Psoas muscle (tissue), 8 donors: Measurements from ENCODE around the gene TCTN1. TPM values are rescaled to one million over a fixed set of nuclear protein-coding genes. Genes with fewer than 3 reads are reported as not detected.

Source experiments
- ATAC-seq, 4 donors: fragments of 200-7000 bp; cut with Tn5 transposase; one replicate each; pipeline ENCODE4 v1.9.1; 2020; ENCODE audit warnings: moderate library complexity in 3 of 4, mild to moderate bottlenecking in 2 of 4
- DNase-seq, 2 donors: peaks; one replicate each; pipeline ENCODE4 v3.0.0-alpha.2; 2020
- H3K27ac ChIP-seq: fragments of 200-600 bp; one replicate; pipeline ENCODE4 v1.8.0; 2022
- H3K27me3 ChIP-seq, 3 donors: fragments of 200-600 bp in 1 of 3; one replicate each; pipeline versions ENCODE4 v1.6.1 to v1.8.0; 2013 to 2022; ENCODE audit warnings: low read length in 2 of 3, mild to moderate bottlenecking in 2 of 3, moderate library complexity in 1 of 3; ENCODE audit not compliant: insufficient read depth in 3 of 3
- H3K36me3 ChIP-seq, 2 donors: fragments of 200-600 bp in 1 of 2; one replicate each; pipeline versions ENCODE4 v1.6.1 to v1.8.0; 2013 to 2022; ENCODE audit warnings: low read depth in 1 of 2, mild to moderate bottlenecking in 1 of 2, moderate library complexity in 1 of 2; ENCODE audit not compliant: insufficient read depth in 1 of 2
- H3K4me1 ChIP-seq: fragments of 200-600 bp; one replicate; pipeline ENCODE4 v1.8.0; 2022
- H3K4me3 ChIP-seq: fragments of 200-600 bp; one replicate; pipeline ENCODE4 v1.8.0; 2022; ENCODE audit warnings: mild to moderate bottlenecking
- H3K9me3 ChIP-seq: fragments of 200-600 bp; one replicate; pipeline ENCODE4 v1.8.0; 2022
- CTCF ChIP-seq: fragments of 200-600 bp; IDR thresholded peaks from one replicate; pipeline ENCODE4 v1.8.0; 2022; ENCODE audit warnings: antibody characterized with exemption
- WGBS, 3 donors: extraction: QIAGEN DNeasy Blood & Tissue Kit; methylation state at CpG; one replicate each; pipeline versions ENCODE4 v1.1.6 to v1.1.7; 2013; 5-methylcytosine and 5-hydroxymethylcytosine counted together
- intact Hi-C, 2 donors: fragments of 100-400 bp; cut with DNase I; formaldehyde crosslinking; loops; one replicate each; pipeline versions ENCODE4 v1.11.0 to v1.14.2; 2022
- polyA plus RNA-seq, 3 donors: library from polyadenylated mRNA; stranded (reverse); fragments of 200-250 nt; gene quantifications; one replicate each; pipeline ENCODE4 v1.2.3, GENCODE V29; 2013
- total RNA-seq, 4 donors: library from RNA; stranded (reverse); fragmentation: NEBNext Ultra II Directional in 2 of 4; extraction: Animal tissue kit (Norgen Biotek cat#: 25700) in 2 of 4; gene quantifications; one replicate each; pipeline versions ENCODE4 v1.2.1 to v1.2.4, GENCODE V29; 2021 to 2023
- donor health status: healthy with polysubstance abuse.
- donor health status: DM: no; HTN: no; CAD: no; lungs with moderate emphysema.
- donor health status: Bipolar disorder and iron deficiency.
- donor health status: healthy.
- donor health status: DM: yes; HTN: yes; CAD: no.
- donor health status: DM: no; HTN: no; CAD: no.
- donor health status: DM: no; HTN: no; CAD: no.
- donor health status: DM: yes; HTN: yes; CAD: no.

Gene TCTN1
- total and polyA plus RNA-seq, 7 donors = 4.0 to 24.7 (median 12.1) TPM

GRCh38 chr12:110619534-110619953, 5.6 kb downstream of the TCTN1 start:
- TF ChIP-seq CTCF = no peak

GRCh38 chr12:110622582-110622981, 8.7 kb downstream of the TCTN1 start:
- Histone ChIP-seq H3K27me3 (no peaks in the 10 kb centered on the region), H3K4me1 (no peaks in the 10 kb centered on the region), H3K27ac (no peak overlapping the region), H3K4me3 (no peak overlapping the region), H3K9me3 (no peaks in the 10 kb centered on the region), H3K36me3 (peaks cover 0 to 19% of the 10 kb centered on the region in 2 donors)
- DNase-seq (no peak), ATAC-seq (no peak)
- 86 to 98% (median 87%) methylated on average over 3 of the region's 3 CpGs for WGBS, 3 donors
- intact Hi-C loops = no loop called here
- no peak for TF ChIP-seq CTCF

More at GRCh38 chr12:110619534-110619953, 5.6 kb downstream of the TCTN1 start:
- 75 to 84% (median 79%) methylated on average over 4 of the region's 4 CpGs for WGBS, 3 donors
- Histone ChIP-seq H3K36me3 (peaks cover 0 to 17% of the 10 kb centered on the region in 2 donors), H3K27ac (no peak overlapping the region), H3K4me3 (no peak overlapping the region), H3K4me1 (peaks cover 6% of the 10 kb centered on the region), H3K9me3 (no peaks in the 10 kb centered on the region), H3K27me3 (no peaks in the 10 kb centered on the region)
- DNase-seq = no peak
- ATAC-seq = no peak
- intact Hi-C loops = no loop called here

GRCh38 chr12:110627500-110628195, 13.7 kb downstream of the TCTN1 start:
- H3K36me3 ChIP-seq = peaks cover 0 to 54% of the 10 kb centered on the region in 2 donors
- no peaks in the 10 kb centered on the region for H3K9me3 ChIP-seq
- TF ChIP-seq CTCF = no peak
- H3K27ac ChIP-seq = no peak overlapping the region
- no peak for ATAC-seq
- 87 to 91% (median 88%) methylated on average over 8 of the region's 8 CpGs for WGBS, 3 donors
- intact Hi-C loops = no loop called here
- no peak for DNase-seq
- no peaks in the 10 kb centered on the region for H3K4me1 ChIP-seq
- H3K4me3 ChIP-seq = no peak overlapping the region
- no peaks in the 10 kb centered on the region for H3K27me3 ChIP-seq

DNA sequence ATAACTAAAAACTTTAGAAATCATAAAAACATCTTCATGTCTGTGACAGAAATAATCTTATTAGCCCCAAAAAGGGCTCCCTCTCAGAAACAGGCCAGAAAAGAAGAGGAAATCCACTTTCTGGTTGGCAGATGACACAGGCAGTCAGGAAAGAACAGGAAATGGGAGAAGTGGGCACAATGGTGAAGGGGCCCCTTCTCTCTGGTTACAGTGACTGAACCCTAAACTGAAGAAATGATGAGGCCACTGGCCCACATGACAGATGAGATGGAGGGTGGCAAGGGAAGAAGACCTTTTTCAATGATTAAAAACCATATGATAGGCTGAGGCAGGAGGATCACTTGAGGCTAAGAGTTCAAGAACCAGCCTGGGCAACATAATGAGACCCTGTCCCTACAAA, 21.1 kb downstream of the TCTN1 start:
- peaks cover 0 to 16% of the 10 kb centered on the region in 2 donors for H3K36me3 ChIP-seq
- no peak overlapping the region for H3K27ac ChIP-seq
- ATAC-seq = no peak
- no peak for TF ChIP-seq CTCF
- no peaks in the 10 kb centered on the region for H3K9me3 ChIP-seq
- intact Hi-C loops = loop anchor here in 1 of 2 donors (10.0 kb wide), 1 partner anchor 250 kb away; no protein-coding TSS in a partner anchor
- H3K27me3 ChIP-seq = no peaks in the 10 kb centered on the region
- no peak for DNase-seq
- H3K4me3 ChIP-seq = no peak overlapping the region
- H3K4me1 ChIP-seq = peaks cover 20% of the 10 kb centered on the region
